Hippocampal formation (tissue), 2 donors: Measurements from ENCODE around the gene UQCR10.
"Not testable (repeated sequence)": the region's sequence is repeated elsewhere in the genome, so short reads cannot be mapped to it uniquely, and the experiment has no call there.

Source experiments
- DNase-seq, 2 donors: peaks; one replicate each; lab custom pipeline; 2025; lab: John Stamatoyannopoulos, UW

The UQCR10 gene

GRCh38 chr22:29737251-29738117 lies 29.7 kb upstream of the UQCR10 start:
- peak in 1 of 2 donors; percentile 29 for DNase-seq

GRCh38 chr22:29738118-29738815 lies 28.9 kb upstream of the UQCR10 start:
- DNase-seq = no peak

- DNase-seq = no peak
Observed at GRCh38 chr22:29739346-29739875, 27.8 kb upstream of the UQCR10 start.

- no peak for DNase-seq
Observed at GRCh38 chr22:29740216-29740615, 27.0 kb upstream of the UQCR10 start.

GRCh38 chr22:29741926-29742325 lies 25.2 kb upstream of the UQCR10 start:
- DNase-seq = no peak

GRCh38 chr22:29742326-29742725 lies 24.8 kb upstream of the UQCR10 start:
- DNase-seq = no peak

- peak in 1 of 2 donors; percentile 13 for DNase-seq
Observed at GRCh38 chr22:29744902-29745301, 22.3 kb upstream of the UQCR10 start.

GRCh38 chr22:29747832-29748231 lies 19.3 kb upstream of the UQCR10 start:
- no peak for DNase-seq

- DNase-seq = no peak
Observed at GRCh38 chr22:29748248-29748893, 18.8 kb upstream of the UQCR10 start.

GRCh38 chr22:29750029-29750428 lies 17.1 kb upstream of the UQCR10 start:
- no peak for DNase-seq

GRCh38 chr22:29750559-29751538 lies 16.3 kb upstream of the UQCR10 start:
- DNase-seq = no peak

GRCh38 chr22:29751669-29752068 lies 15.5 kb upstream of the UQCR10 start:
- no peak for DNase-seq

GRCh38 chr22:29753808-29754657 lies 13.1 kb upstream of the UQCR10 start:
- DNase-seq = no peak

- DNase-seq = not testable (repeated sequence)
Observed at GRCh38 chr22:29754658-29755395, 12.3 kb upstream of the UQCR10 start.

GRCh38 chr22:29755889-29756288 lies 11.3 kb upstream of the UQCR10 start:
- DNase-seq = no peak

GRCh38 chr22:29756341-29756740 lies 10.8 kb upstream of the UQCR10 start:
- no peak for DNase-seq

GRCh38 chr22:29757096-29757495 lies 10.1 kb upstream of the UQCR10 start:
- DNase-seq = no peak

GRCh38 chr22:29758068-29758622 lies 9.0 kb upstream of the UQCR10 start:
- no peak for DNase-seq

GRCh38 chr22:29758959-29759358 lies 8.2 kb upstream of the UQCR10 start:
- DNase-seq = no peak
